ENCODE measurements around the gene ACTL7A.

ACTL7A gene

GRCh38 chr9:108850293-108850897 lies 11.7 kb upstream of the ACTL7A start:
- no peak for DNase-seq

- no peak for DNase-seq
Observed at GRCh38 chr9:108851138-108851537, 10.9 kb upstream of the ACTL7A start.

- DNase-seq = no peak
Observed at GRCh38 chr9:108852079-108852478, 10.0 kb upstream of the ACTL7A start.

- DNase-seq = no peak
Observed at GRCh38 chr9:108854094-108854493, 8.0 kb upstream of the ACTL7A start.

GRCh38 chr9:108854641-108855528 lies 7.2 kb upstream of the ACTL7A start:
- DNase-seq = no peak

GRCh38 chr9:108855529-108855886 lies 6.6 kb upstream of the ACTL7A start:
- DNase-seq = no peak

- no peak for DNase-seq
Observed at GRCh38 chr9:108855888-108856287, 6.2 kb upstream of the ACTL7A start, which contains the start of gene ACTL7B. Gene ACTL7B (minus strand): TSS chr9:108855986. CDS start chr9:108855930, 56 bp downstream.

GRCh38 chr9:108857572-108857971 lies 4.5 kb upstream of the ACTL7A start:
- no peak for DNase-seq

- DNase-seq = no peak
Observed at GRCh38 chr9:108859459-108860114, 2.5 kb upstream of the ACTL7A start.

- no peak for DNase-seq
Observed at GRCh38 chr9:108860354-108860753, 1.7 kb upstream of the ACTL7A start.

GRCh38 chr9:108860764-108861163 lies 1.3 kb upstream of the ACTL7A start:
- no peak for DNase-seq

GRCh38 chr9:108861464-108861863 lies 602 bp upstream of the ACTL7A start:
- no peak for DNase-seq

- DNase-seq = no peak
Observed at GRCh38 chr9:108863891-108864290, 1.8 kb downstream of the ACTL7A start.

- no peak for DNase-seq
Observed at GRCh38 chr9:108864446-108864845, 2.4 kb downstream of the ACTL7A start.

GRCh38 chr9:108865037-108865436 lies 3.0 kb downstream of the ACTL7A start:
- DNase-seq = no peak

GRCh38 chr9:108866001-108866420 lies 3.9 kb downstream of the ACTL7A start:
- DNase-seq = no peak

GRCh38 chr9:108867116-108867515 lies 5.0 kb downstream of the ACTL7A start:
- no peak for DNase-seq

- no peak for DNase-seq
Observed at GRCh38 chr9:108867829-108868228, 5.8 kb downstream of the ACTL7A start.

GRCh38 chr9:108869092-108869725 lies 7.1 kb downstream of the ACTL7A start:
- DNase-seq = no peak

- DNase-seq = no peak
Observed at GRCh38 chr9:108874058-108874788, 12.2 kb downstream of the ACTL7A start.

- DNase-seq = no peak
Observed at GRCh38 chr9:108876425-108876824, 14.4 kb downstream of the ACTL7A start.

GRCh38 chr9:108877524-108877923 lies 15.5 kb downstream of the ACTL7A start:
- DNase-seq = no peak
